OCI-LY7 (cell line): ENCODE data around the gene THRB.

ENCODE experiments used
- CTCF ChIP-seq: fragments of 200-600 bp; sonication (generic); conservative IDR thresholded peaks from 2 replicates; pipeline ENCODE4 v1.5.1; 2014; ENCODE audit warnings: mild to moderate bottlenecking, antibody characterized with exemption, low read length, moderate library complexity, mixed read lengths
- EZH2phosphoT487 ChIP-seq: fragments of 200-600 bp; sonication (generic); IDR thresholded peaks from 2 replicates; pipeline ENCODE4 v1.6.1; 2018; ENCODE audit warnings: low read depth, borderline replicate concordance, mild to moderate bottlenecking, mixed run types, antibody characterized with exemption, low read length, moderate library complexity, mixed read lengths

GRCh38 chr3:24138876-24139256 lies 355.8 kb downstream of the THRB start:
- no peak for TF ChIP-seq CTCF
- no peak for TF ChIP-seq EZH2phosphoT487
